GM18873 (cell line): ENCODE data around the gene ADCK2.
"Not testable (repeated sequence)": the region's sequence is repeated elsewhere in the genome, so short reads cannot be mapped to it uniquely, and the experiment has no call there.

Experiments used
- ATAC-seq: cut with Tn5 transposase; IDR thresholded peaks from one replicate; pipeline ENCODE4 v1.9.1; 2021; ENCODE audit warnings: mild to moderate bottlenecking, moderate library complexity, moderate number of reproducible peaks; ENCODE audit not compliant: unreplicated experiment, low FRiP score

Gene ADCK2

GRCh38 chr7:140672382-140673062 lies at the start of gene ADCK2:
TSS of gene ADCK2 (plus strand) at chr7:140672945. CDS start at chr7:140673331, 386 bp downstream.
- ATAC-seq = peak; percentile 36

- ATAC-seq = no peak
These were observed 48.8 kb upstream of the ADCK2 start for GRCh38 chr7:140623980-140624379.

GRCh38 chr7:140624392-140625191 lies 48.2 kb upstream of the ADCK2 start:
- no peak for ATAC-seq

GRCh38 chr7:140625192-140625558 lies 47.6 kb upstream of the ADCK2 start:
- not testable (repeated sequence) for ATAC-seq

- ATAC-seq = no peak
These were observed 46.6 kb upstream of the ADCK2 start for GRCh38 chr7:140625908-140626868.

- ATAC-seq = no peak
These were observed 41.7 kb upstream of the ADCK2 start for GRCh38 chr7:140631021-140631420.

- no peak for ATAC-seq
These were observed 41.1 kb upstream of the ADCK2 start for GRCh38 chr7:140631602-140632001.

- no peak for ATAC-seq
These were observed 37.4 kb upstream of the ADCK2 start for GRCh38 chr7:140635345-140635744.

GRCh38 chr7:140635816-140636215 lies 36.9 kb upstream of the ADCK2 start:
- no peak for ATAC-seq

- no peak for ATAC-seq
These were observed 35.3 kb upstream of the ADCK2 start for GRCh38 chr7:140637400-140637799.

GRCh38 chr7:140638173-140638791 lies 34.5 kb upstream of the ADCK2 start:
- ATAC-seq = no peak

GRCh38 chr7:140639366-140640053 lies 33.2 kb upstream of the ADCK2 start:
- no peak for ATAC-seq

GRCh38 chr7:140640060-140640637 lies 32.6 kb upstream of the ADCK2 start:
- ATAC-seq = no peak

GRCh38 chr7:140640727-140641523 lies 31.8 kb upstream of the ADCK2 start, which contains the start of gene DENND2A:
TSS of gene DENND2A (minus strand) at chr7:140640813. CDS start at chr7:140602397, 38,416 bp downstream.
- ATAC-seq = no peak

GRCh38 chr7:140641524-140642195 lies 31.1 kb upstream of the ADCK2 start:
- no peak for ATAC-seq

GRCh38 chr7:140643416-140643815 lies 29.3 kb upstream of the ADCK2 start:
- ATAC-seq = no peak

GRCh38 chr7:140644761-140645160 lies 28.0 kb upstream of the ADCK2 start:
- ATAC-seq = not testable (repeated sequence)
